GM21576 (cell line): ENCODE data around the gene CST8.

Experiments
- ATAC-seq: cut with Tn5 transposase; IDR thresholded peaks from one replicate; pipeline ENCODE4 v1.9.1; 2021; ENCODE audit warnings: mild to moderate bottlenecking, moderate library complexity; ENCODE audit not compliant: unreplicated experiment

The CST8 gene

GRCh38 chr20:23519556-23519955, 28.6 kb downstream of the CST8 start:
- ATAC-seq: no peak

GRCh38 chr20:23520185-23520584, 29.3 kb downstream of the CST8 start:
- no peak for ATAC-seq

GRCh38 chr20:23524146-23524545, 33.2 kb downstream of the CST8 start:
- no peak for ATAC-seq

- ATAC-seq: no peak
Observed at GRCh38 chr20:23526850-23527249, 35.9 kb downstream of the CST8 start.

- ATAC-seq: no peak
Observed at GRCh38 chr20:23528867-23529431, 38.0 kb downstream of the CST8 start.

- ATAC-seq: no peak
Observed at GRCh38 chr20:23530937-23531567, 40.1 kb downstream of the CST8 start.

GRCh38 chr20:23532533-23532932, 41.6 kb downstream of the CST8 start:
- no peak for ATAC-seq

GRCh38 chr20:23533161-23533560, 42.2 kb downstream of the CST8 start:
- no peak for ATAC-seq

GRCh38 chr20:23534801-23535593, 44.1 kb downstream of the CST8 start:
- no peak for ATAC-seq

GRCh38 chr20:23536328-23536974, 45.5 kb downstream of the CST8 start:
- no peak for ATAC-seq

GRCh38 chr20:23537030-23537429, 46.1 kb downstream of the CST8 start:
- ATAC-seq: no peak

- no peak for ATAC-seq
Observed at GRCh38 chr20:23540624-23541023, 49.7 kb downstream of the CST8 start.

- no peak for ATAC-seq
Observed at GRCh38 chr20:23541330-23541729, 50.4 kb downstream of the CST8 start.

GRCh38 chr20:23541776-23542175, 50.9 kb downstream of the CST8 start:
- ATAC-seq: no peak

GRCh38 chr20:23542801-23543200, 51.9 kb downstream of the CST8 start:
- no peak for ATAC-seq

- ATAC-seq: no peak
Observed at GRCh38 chr20:23544133-23544532, 53.2 kb downstream of the CST8 start.
